Tongue (tissue), 2 donors: ENCODE measurements around the gene CCDC185. TPM values are rescaled to one million over a fixed set of nuclear protein-coding genes. Genes with fewer than 3 reads are reported as not detected.

Experiments used
- DNase-seq: peaks from one replicate; pipeline ENCODE4 v3.0.0-alpha.2; 2015
- total RNA-seq: library from RNA; depleted of rRNA; stranded (reverse); fragments of >200 nt; gene quantifications from one replicate; pipeline ENCODE4 v1.2.3, GENCODE V29; 2014

Gene CCDC185
- not detected for total RNA-seq

GRCh38 chr1:223393275-223394214 is at the start of gene CCDC185:
Gene CCDC185 (plus strand): TSS chr1:223393415. CDS start chr1:223393476, 61 bp downstream.
- DNase-seq: no peak

- no peak for DNase-seq
These were observed 49.5 kb upstream of the CCDC185 start for GRCh38 chr1:223343692-223344091.

DNA sequence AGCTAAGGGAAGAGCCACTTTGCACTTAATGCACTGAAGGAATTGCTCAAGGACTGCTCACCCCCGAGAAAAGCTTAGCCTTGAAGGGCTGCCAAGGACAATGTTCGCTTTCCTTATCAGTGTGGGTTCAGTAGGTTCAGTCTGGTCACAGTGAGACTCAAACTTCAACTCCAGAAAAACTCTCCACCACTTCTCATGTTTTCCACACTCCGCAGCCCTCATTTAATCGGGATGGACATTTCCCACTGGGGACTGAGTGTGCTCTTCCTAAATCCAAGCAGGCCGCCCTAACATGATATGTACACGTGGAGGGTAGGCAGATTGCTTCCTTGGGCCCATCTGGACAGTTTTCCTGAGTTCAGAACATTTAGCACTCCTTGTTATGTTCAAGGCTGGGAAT is 48.7 kb upstream of the CCDC185 start:
- no peak for DNase-seq

GRCh38 chr1:223345720-223346119 is 47.5 kb upstream of the CCDC185 start:
- no peak for DNase-seq

GRCh38 chr1:223346311-223346710 is 46.9 kb upstream of the CCDC185 start:
- no peak for DNase-seq

DNA sequence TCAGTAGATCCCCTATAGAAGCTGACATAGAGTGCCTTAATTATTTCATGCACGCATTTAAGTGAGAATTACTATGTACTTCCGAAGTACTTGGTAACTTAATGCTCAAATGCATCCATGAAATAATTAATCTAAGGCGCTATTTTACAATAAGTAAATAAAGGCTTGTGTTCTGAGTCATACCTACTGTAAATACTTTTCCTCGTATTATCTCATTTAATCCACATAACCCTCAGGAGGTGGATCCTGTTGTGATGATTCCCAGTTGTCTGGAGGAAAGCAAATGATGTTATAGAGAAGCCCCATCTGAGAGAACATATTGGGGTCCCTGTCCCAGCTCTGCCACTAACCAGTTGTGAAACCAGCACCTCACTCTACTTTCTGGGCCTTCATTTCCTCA is 45.6 kb upstream of the CCDC185 start:
- DNase-seq: no peak

- DNase-seq: no peak
These were observed 44.8 kb upstream of the CCDC185 start for GRCh38 chr1:223348439-223348838.

DNA sequence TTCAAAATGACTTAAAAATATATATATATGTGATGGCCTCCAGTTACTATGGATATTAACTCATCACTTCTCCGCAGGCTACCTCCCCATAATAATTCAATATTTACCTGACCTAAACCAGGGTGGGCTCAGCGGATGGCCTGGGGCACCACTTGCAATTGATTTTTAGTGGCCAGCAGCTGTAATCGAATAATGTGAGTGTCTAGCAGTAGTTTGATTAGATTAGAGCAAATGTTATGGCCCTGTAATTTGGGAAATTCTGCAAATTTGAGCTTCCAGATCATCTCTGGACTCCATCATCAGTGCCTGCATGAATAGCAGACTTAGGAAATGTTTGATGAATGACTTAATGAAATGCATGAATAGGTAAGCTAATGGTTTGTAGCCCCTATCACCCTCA is 44.0 kb upstream of the CCDC185 start:
- DNase-seq: no peak

- DNase-seq: peak; percentile 40
These were observed 42.8 kb upstream of the CCDC185 start for GRCh38 chr1:223350361-223350908.

DNA sequence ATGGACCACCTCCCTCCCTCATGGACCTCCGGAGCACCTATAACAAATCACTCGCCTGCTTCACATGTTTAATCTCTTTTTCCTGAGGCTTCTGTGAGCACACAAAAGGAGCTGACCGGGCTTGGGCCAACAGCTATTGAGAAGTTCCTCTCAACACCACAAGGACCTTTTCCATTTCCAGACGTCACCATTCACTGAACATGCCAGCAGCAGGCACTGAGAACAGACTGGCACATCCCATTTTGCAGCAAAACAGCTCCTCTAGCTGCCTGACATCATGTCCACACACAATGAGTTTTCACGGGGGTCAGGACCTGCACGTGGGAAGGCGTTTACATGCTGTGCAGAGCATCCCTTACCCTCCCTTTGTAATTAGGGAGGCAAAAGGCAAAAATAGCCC is 40.3 kb upstream of the CCDC185 start:
- DNase-seq: no peak

- DNase-seq: no peak
These were observed 39.3 kb upstream of the CCDC185 start for GRCh38 chr1:223353939-223354338.

DNA sequence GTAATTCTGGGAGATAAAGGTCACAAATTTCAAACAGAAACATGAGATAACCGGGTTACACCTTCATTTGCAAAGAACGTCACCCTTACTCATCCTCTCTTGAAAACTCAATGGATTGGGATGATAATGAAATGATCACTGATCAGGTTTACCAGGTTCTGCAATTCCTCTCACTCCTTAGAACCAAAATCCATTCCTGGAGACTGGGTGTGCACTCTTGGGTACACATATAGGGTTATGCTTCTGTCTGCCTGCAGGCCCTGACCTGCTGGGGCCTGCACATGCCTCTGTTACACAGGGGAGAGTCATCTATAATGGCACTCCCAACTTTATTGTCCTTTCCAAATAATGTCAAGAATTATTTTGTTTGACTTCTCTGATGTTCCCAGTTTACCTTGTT is 37.5 kb upstream of the CCDC185 start:
- no peak for DNase-seq

GRCh38 chr1:223358826-223359225 is 34.4 kb upstream of the CCDC185 start:
- no peak for DNase-seq

DNA sequence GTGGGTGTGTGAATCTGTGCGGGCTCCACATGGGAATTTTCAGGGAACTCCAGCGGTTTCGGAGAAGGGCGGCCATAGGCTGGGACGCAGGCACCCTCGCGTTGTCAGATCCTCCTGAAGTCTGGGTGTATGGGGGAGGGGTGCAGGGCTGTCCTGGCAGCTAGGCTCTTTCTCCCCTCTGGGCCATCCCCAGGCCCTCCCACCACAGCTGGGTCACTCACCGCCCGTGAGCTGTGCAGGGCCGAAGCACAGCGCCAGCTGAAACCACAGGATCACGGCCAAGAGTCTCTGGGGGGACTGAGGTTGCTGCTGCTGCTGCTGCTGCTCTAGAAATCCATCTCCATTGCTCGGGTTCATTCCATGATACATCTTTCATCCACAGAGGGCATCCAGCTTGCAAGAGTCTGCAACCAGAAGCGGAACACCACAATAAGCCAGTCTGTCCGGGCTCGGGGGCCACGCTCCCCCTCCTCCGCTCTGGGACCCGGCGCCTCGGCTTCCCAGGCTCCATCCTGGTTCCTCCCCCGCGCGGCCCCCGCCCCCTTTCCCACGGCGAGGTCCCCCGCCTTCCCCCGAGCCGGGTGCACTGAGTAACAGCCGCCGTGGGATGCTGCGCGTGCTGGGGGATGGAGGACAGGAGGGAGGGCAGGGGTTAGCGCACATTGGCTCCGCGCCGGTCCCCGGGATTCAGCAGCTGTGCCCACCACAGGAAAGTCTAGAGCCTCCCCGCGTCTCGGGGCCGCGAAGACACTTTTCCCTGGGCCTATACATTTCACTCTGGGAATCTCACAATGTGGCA is 30.0 kb upstream of the CCDC185 start:
- DNase-seq: peak; percentile 74

- DNase-seq: peak; percentile 64
These were observed 29.1 kb upstream of the CCDC185 start, which contains the start of gene SUSD4 for GRCh38 chr1:223363856-223364684. Gene SUSD4 (minus strand): TSS chr1:223364176. CDS start chr1:223363425, 751 bp downstream.

DNA sequence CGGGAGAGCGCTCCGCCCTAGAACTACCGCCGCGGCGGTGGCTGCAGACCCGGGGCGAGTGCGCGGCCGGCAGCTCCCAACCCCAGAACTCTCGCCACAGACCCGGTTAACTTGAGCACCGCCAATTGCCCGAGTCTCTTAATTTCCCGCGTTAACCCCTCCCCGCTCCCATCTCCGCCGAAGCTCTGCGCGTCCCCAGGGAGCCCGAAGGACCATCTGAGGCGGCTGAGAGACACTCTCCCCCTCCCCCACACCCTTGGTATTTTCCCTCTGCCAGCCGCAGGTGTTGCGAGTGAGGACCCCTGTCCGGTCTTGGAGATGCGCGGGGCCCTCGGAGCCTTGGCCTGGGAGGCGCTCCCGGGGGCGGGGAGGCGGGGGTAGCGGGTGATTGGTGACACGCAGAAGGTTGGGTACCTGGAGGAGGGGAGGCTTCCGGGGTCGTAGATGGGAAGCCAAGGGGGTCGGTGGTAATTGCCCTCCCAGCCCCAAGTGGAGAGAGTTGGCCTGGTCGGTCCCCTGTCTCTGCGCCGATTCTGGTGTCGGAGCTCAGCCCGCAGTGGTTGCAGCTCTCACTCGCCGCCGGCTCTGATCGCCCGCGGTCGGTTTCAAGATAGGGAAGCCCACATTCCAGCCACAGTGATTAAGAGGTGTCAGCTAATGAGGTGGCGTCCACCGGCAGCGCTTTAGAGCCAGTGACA is 28.4 kb upstream of the CCDC185 start:
- no peak for DNase-seq

GRCh38 chr1:223374064-223374610 is 19.1 kb upstream of the CCDC185 start:
- no peak for DNase-seq

- DNase-seq: no peak
These were observed 14.5 kb upstream of the CCDC185 start for GRCh38 chr1:223378754-223379153.

- DNase-seq: no peak
These were observed 7.2 kb upstream of the CCDC185 start for GRCh38 chr1:223386013-223386412.

GRCh38 chr1:223390618-223391017 is 2.6 kb upstream of the CCDC185 start:
- DNase-seq: no peak

DNA sequence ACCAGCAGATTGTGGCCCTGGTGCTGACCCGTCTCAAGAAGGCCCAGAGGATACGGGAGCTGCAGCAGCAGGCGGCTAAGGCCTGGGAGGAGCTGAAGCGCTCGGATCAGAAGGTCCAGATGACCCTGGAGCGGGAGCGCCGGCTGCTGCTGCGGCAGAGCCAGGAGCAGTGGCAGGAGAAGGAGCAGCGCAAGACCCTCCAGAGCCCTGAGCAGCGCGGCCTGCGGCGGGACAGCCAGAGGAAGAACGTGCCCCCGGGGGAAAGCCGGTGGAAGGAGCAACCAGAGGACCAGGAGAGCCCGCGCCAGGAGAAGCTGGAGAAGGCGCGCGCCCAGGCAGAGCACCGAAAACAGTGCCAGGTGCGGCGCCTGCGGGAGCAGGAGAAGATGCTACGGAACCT is 1.0 kb downstream of the CCDC185 start:
- no peak for DNase-seq
